SU-DHL-6 (cell line): ENCODE data around the gene CGB5.
"Not testable (repeated sequence)": the region's sequence is repeated elsewhere in the genome, so short reads cannot be mapped to it uniquely, and the experiment has no call there.

Source experiments
- H2AFZ ChIP-seq: fragments of 200-600 bp; sonication (generic); 2 replicates; pipeline ENCODE4 v1.6.1; 2014; ENCODE audit warnings: low read depth, mild to moderate bottlenecking, moderate library complexity, mixed read lengths, antibody characterized with exemption, low read length; ENCODE audit not compliant: severe bottlenecking
- H3F3A ChIP-seq: fragments of 200-600 bp; shearing (Covaris generic); 2 replicates; pipeline ENCODE4 v1.6.0; 2016; ENCODE audit warnings: antibody characterized with exemption, mild to moderate bottlenecking; ENCODE audit not compliant: insufficient read depth
- H3K27ac ChIP-seq: fragments of 200-600 bp; sonication (generic); 2 replicates; pipeline ENCODE4 v1.5.1; 2016; ENCODE audit warnings: low read depth, mild to moderate bottlenecking, low read length, moderate library complexity, mixed read lengths
- H3K27me3 ChIP-seq: fragments of 200-600 bp; sonication (generic), shearing (Covaris generic); 2 replicates; pipeline ENCODE4 v1.6.0; 2014; ENCODE audit warnings: mild to moderate bottlenecking, low read length
- H3K36me3 ChIP-seq: fragments of 200-600 bp; sonication (generic); 2 replicates; pipeline ENCODE4 v1.6.1; 2014; ENCODE audit warnings: mild to moderate bottlenecking, low read length, mixed read lengths
- H3K4me2 ChIP-seq: fragments of 300-600, 200-600 bp; shearing (Covaris generic), sonication (generic); 2 replicates; pipeline ENCODE4 v1.6.0; 2014; ENCODE audit warnings: low read length, low read depth, mild to moderate bottlenecking; ENCODE audit not compliant: poor library complexity, severe bottlenecking
- H3K4me3 ChIP-seq: fragments of 200-600 bp; sonication (generic); 2 replicates; pipeline ENCODE4 v1.5.1; 2014; ENCODE audit warnings: antibody characterized with exemption, low read length, mild to moderate bottlenecking, mixed read lengths; ENCODE audit not compliant: insufficient read depth, poor library complexity, severe bottlenecking
- H3K79me2 ChIP-seq: fragments of 200-600 bp; sonication (generic); 2 replicates; pipeline ENCODE4 v1.6.1; 2014; ENCODE audit warnings: mild to moderate bottlenecking, low read length, moderate library complexity; ENCODE audit not compliant: insufficient read depth
- H3K9ac ChIP-seq: fragments of 200-600 bp; sonication (generic); 2 replicates; pipeline ENCODE4 v1.7.0; 2014; ENCODE audit warnings: mild to moderate bottlenecking, low read length
- H3K9me2 ChIP-seq: fragments of 200-600 bp; sonication (generic); replicated peaks from 2 replicates; pipeline ENCODE4 v1.6.1; 2014; ENCODE audit warnings: low read length; ENCODE audit not compliant: insufficient read depth
- H3K9me3 ChIP-seq: fragments of 200-600 bp; sonication (generic); 2 replicates; pipeline ENCODE4 v1.6.1; 2014; ENCODE audit warnings: low read length, mixed read lengths; ENCODE audit not compliant: insufficient read depth
- H4K20me1 ChIP-seq: fragments of 200-600 bp; sonication (generic); 2 replicates; pipeline ENCODE4 v1.6.1; 2014; ENCODE audit warnings: low read depth, mild to moderate bottlenecking, antibody characterized with exemption, low read length, moderate library complexity, mixed read lengths
- CTCF ChIP-seq: fragments of 200-600 bp; sonication (generic); IDR thresholded peaks from one replicate; pipeline ENCODE4 v1.5.1; 2017; ENCODE audit warnings: antibody characterized with exemption, mild to moderate bottlenecking, low read length, moderate library complexity; ENCODE audit not compliant: insufficient read depth, poor library complexity, severe bottlenecking
- EZH2phosphoT487 ChIP-seq: fragments of 200-600 bp; sonication (generic), shearing (Covaris generic); conservative IDR thresholded peaks from 2 replicates; pipeline ENCODE4 v1.6.1; 2018; ENCODE audit warnings: mild to moderate bottlenecking, antibody characterized with exemption, low read length, moderate library complexity, mixed read lengths

Gene CGB5

GRCh38 chr19:49042177-49042576 is 1.5 kb upstream of the CGB5 start:
- Histone ChIP-seq H3K27ac (no peak overlapping the region), H3K36me3 (no peaks in the 10 kb centered on the region), H2AFZ (no peak overlapping the region), H3K4me2 (no peak overlapping the region), H3K79me2 (no peaks in the 10 kb centered on the region), H3K4me3 (no peak overlapping the region), H4K20me1 (no peaks in the 10 kb centered on the region), H3K9me2 (no peaks in the 10 kb centered on the region), H3K27me3 (no peaks in the 10 kb centered on the region), H3K9ac (no peak overlapping the region), H3K9me3 (no peaks in the 10 kb centered on the region), H3F3A (no peaks in the 10 kb centered on the region)
- TF ChIP-seq EZH2phosphoT487 (no peak), CTCF (no peak)

GRCh38 chr19:49042666-49043065 is 982 bp upstream of the CGB5 start:
- H3K36me3 ChIP-seq, H3K4me3 ChIP-seq, H3K9ac ChIP-seq, H3K9me2 ChIP-seq, H3K27me3 ChIP-seq, H3K4me2 ChIP-seq, H4K20me1 ChIP-seq, H3K27ac ChIP-seq, H2AFZ ChIP-seq, H3K79me2 ChIP-seq, H3F3A ChIP-seq, H3K9me3 ChIP-seq: not testable (repeated sequence)

GRCh38 chr19:49049011-49049410 is 5.4 kb downstream of the CGB5 start, which contains the start of gene CGB8:
CGB8 (minus strand) TSS chr19:49049111; CDS start chr19:49048739, 372 bp downstream.
- H3K4me2 ChIP-seq, H3K9me3 ChIP-seq, H3K79me2 ChIP-seq, H4K20me1 ChIP-seq, H3K9me2 ChIP-seq, H3K27me3 ChIP-seq, H3K4me3 ChIP-seq, H3K36me3 ChIP-seq, H3F3A ChIP-seq, H3K9ac ChIP-seq, H3K27ac ChIP-seq, H2AFZ ChIP-seq: not testable (repeated sequence)

- not testable (repeated sequence) for H3F3A ChIP-seq, H3K9me3 ChIP-seq, H3K9ac ChIP-seq, H3K36me3 ChIP-seq, H3K9me2 ChIP-seq, H3K79me2 ChIP-seq, H2AFZ ChIP-seq, H4K20me1 ChIP-seq, H3K4me2 ChIP-seq, H3K27ac ChIP-seq, H3K27me3 ChIP-seq, H3K4me3 ChIP-seq
Observed at GRCh38 chr19:49049834-49050233, 6.2 kb downstream of the CGB5 start.

GRCh38 chr19:49050376-49051033 is 6.9 kb downstream of the CGB5 start:
- H3K27ac ChIP-seq, H3K4me3 ChIP-seq, H3K9ac ChIP-seq, H3K4me2 ChIP-seq, H3F3A ChIP-seq, H3K36me3 ChIP-seq, H3K79me2 ChIP-seq, H3K9me2 ChIP-seq, H3K27me3 ChIP-seq, H3K9me3 ChIP-seq, H4K20me1 ChIP-seq, H2AFZ ChIP-seq: not testable (repeated sequence)
